ENCODE measurements around the gene ARTN.

DNA sequence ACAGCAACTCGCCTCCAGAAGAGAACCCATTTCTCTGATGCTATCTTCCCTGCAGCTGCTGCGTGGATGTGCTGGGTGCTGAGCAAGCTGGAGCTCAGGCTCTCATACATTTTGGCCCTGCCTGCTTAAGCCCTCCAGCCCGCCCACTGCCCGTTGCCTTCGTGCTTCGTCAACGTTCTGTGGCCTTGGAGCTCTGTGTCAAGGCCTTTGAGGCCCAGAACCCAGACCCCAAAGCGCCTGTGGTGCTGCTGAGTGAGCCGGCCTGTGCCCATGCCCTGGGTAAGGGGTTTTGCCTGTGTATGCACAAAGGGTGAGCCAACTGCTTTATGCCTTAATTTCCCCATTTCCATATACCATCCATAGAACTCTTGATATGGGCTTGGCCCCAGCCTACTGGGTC, 37.3 kb downstream of the ARTN start:
- TF ChIP-seq EZH2phosphoT487 (IDR thresholded peaks at IDR 0.05; ENCODE audit: low read depth), result no peak
- TF ChIP-seq, protein P1, sequence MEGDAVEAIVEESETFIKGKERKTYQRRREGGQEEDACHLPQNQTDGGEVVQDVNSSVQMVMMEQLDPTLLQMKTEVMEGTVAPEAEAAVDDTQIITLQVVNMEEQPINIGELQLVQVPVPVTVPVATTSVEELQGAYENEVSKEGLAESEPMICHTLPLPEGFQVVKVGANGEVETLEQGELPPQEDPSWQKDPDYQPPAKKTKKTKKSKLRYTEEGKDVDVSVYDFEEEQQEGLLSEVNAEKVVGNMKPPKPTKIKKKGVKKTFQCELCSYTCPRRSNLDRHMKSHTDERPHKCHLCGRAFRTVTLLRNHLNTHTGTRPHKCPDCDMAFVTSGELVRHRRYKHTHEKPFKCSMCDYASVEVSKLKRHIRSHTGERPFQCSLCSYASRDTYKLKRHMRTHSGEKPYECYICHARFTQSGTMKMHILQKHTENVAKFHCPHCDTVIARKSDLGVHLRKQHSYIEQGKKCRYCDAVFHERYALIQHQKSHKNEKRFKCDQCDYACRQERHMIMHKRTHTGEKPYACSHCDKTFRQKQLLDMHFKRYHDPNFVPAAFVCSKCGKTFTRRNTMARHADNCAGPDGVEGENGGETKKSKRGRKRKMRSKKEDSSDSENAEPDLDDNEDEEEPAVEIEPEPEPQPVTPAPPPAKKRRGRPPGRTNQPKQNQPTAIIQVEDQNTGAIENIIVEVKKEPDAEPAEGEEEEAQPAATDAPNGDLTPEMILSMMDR (IDR thresholded peaks at IDR 0.05; ENCODE audit: low read depth, low read length), result no peak
